ENCODE measurements around the gene USP36. TPM values are rescaled to one million over a fixed set of nuclear protein-coding genes. Genes with fewer than 3 reads are reported as not detected.

Gene USP36
- polyA plus RNA-seq, 1 donor (not counting 4 experiments of a cell fraction or from before 2014, with no cell fraction given) = 25.2 TPM

DNA sequence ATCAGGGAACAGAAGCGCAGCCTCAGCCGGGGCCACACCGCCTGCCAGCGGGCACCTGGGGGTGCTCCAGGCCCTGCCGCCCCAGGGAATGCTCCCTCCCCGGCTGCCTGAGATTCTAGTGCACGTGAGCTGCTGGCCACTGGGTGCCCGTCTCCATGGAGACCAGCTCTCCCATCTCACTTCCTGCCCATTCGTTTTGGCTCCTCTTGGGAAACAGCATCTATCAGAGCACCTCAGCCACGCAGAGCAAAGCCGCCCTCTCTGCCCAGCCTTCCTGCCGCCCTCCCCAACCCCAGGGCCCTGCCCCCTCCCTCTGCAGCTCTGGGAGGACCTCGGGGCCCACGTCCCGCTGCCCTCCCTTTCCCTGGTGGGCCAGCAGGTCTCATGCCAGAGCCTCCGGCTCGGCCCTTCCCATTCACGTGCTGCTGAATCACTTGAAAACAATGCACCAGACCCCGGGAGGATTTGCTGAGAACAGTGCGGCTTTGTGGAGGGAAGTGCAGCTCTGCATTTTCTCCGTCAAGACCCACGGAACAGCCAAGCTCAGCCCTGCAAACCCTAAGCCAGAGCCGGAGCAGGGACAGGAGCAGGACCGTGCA, 43.0 kb upstream of the USP36 start:
- Histone ChIP-seq H4K20me1 (ENCODE audit: control insufficient read depth, extremely low read depth, insufficient read depth, low read length) (no peaks in the 10 kb centered on the region), H3K4me3 (ENCODE audit: control insufficient read depth in 2 of 3, extremely low read depth in 1 of 3, insufficient read depth in 2 of 3, low read depth in 1 of 3, low read length in 3 of 3) (no peak overlapping the region), H3K79me2 (ENCODE audit: control insufficient read depth, insufficient read depth, low read length) (no peaks in the 10 kb centered on the region), H3K27me3 (ENCODE audit: control insufficient read depth, extremely low read depth, insufficient read depth, low read length) (peaks cover 5% of the 10 kb centered on the region), H3K9me3 (ENCODE audit: control insufficient read depth, low read depth, low read length) (no peaks in the 10 kb centered on the region), H3K4me1 (ENCODE audit: control insufficient read depth, extremely low read depth, insufficient read depth, low read length) (peaks cover 9% of the 10 kb centered on the region), H2AFZ (ENCODE audit: control insufficient read depth, low read length) (no peak overlapping the region), H3K27ac (ENCODE audit: control insufficient read depth, insufficient read depth, low read length) (peak overlapping the region; percentile 20), H3K4me2 (ENCODE audit: control insufficient read depth, extremely low read depth, insufficient read depth, low read depth, low read length) (peak overlapping the region; percentile 32), H3K9me1 (ENCODE audit: control insufficient read depth, extremely low read depth, insufficient read depth, low read length) (no peaks in the 10 kb centered on the region), H3K36me3 (ENCODE audit: control insufficient read depth in 2 of 2, extremely low read depth in 1 of 2, insufficient read depth in 2 of 2, low read length in 2 of 2) (no peaks in the 10 kb centered on the region), H3K9ac (ENCODE audit: control insufficient read depth, extremely low read depth, insufficient read depth, low read length) (peak overlapping the region; percentile 22)
- dilution Hi-C loops (cut with MboI; ENCODE audit: extremely low pct_ligation_motif_present, low sequenced_read_pairs) = no loop called here
- no peak for TF ChIP-seq EZH2 (IDR thresholded peaks at IDR 0.05; ENCODE audit: low read length)
- TF ChIP-seq, protein P1, sequence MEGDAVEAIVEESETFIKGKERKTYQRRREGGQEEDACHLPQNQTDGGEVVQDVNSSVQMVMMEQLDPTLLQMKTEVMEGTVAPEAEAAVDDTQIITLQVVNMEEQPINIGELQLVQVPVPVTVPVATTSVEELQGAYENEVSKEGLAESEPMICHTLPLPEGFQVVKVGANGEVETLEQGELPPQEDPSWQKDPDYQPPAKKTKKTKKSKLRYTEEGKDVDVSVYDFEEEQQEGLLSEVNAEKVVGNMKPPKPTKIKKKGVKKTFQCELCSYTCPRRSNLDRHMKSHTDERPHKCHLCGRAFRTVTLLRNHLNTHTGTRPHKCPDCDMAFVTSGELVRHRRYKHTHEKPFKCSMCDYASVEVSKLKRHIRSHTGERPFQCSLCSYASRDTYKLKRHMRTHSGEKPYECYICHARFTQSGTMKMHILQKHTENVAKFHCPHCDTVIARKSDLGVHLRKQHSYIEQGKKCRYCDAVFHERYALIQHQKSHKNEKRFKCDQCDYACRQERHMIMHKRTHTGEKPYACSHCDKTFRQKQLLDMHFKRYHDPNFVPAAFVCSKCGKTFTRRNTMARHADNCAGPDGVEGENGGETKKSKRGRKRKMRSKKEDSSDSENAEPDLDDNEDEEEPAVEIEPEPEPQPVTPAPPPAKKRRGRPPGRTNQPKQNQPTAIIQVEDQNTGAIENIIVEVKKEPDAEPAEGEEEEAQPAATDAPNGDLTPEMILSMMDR (optimal IDR thresholded peaks at IDR 0.05 in 1 of 3, IDR thresholded peaks at IDR 0.05 in 1 of 3, conservative IDR thresholded peaks at IDR 0.05 in 1 of 3; ENCODE audit: extremely low read depth in 1 of 3, insufficient read depth in 2 of 3, low read length in 3 of 3) = no peak
- DNase-seq (ENCODE audit: low read depth, low spot score) (no peak), FAIRE-seq (no peak)

DNA sequence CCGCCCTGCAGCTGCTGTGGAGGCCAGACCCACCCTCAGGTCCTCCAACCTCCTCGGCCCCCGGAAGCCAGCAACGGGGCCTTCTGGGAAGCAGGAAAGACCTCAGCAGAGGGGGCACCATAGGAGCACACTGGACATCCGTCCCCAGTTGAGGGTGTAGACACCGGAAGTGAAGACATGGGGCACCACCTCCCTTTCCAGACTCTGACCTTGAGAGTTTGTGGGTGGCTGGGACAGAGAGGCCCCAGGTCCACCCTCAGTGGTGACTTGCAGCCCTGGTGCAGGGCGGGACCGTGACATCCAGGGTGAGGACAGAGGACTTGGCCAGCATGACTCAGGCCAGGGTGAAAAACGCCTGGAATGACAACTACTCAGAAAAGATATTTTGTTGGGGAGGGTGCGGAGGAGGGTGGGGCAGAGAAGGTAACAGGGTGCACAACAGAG, 42.5 kb upstream of the USP36 start:
- Histone ChIP-seq H2AFZ (ENCODE audit: control insufficient read depth, low read length) (no peak overlapping the region), H3K79me2 (ENCODE audit: control insufficient read depth, insufficient read depth, low read length) (no peaks in the 10 kb centered on the region), H3K4me2 (ENCODE audit: control insufficient read depth, extremely low read depth, insufficient read depth, low read depth, low read length) (peak overlapping the region; percentile 32), H3K9me3 (ENCODE audit: control insufficient read depth, low read depth, low read length) (no peaks in the 10 kb centered on the region), H3K36me3 (ENCODE audit: control insufficient read depth in 2 of 2, extremely low read depth in 1 of 2, insufficient read depth in 2 of 2, low read length in 2 of 2) (no peaks in the 10 kb centered on the region), H3K4me3 (ENCODE audit: control insufficient read depth in 2 of 3, extremely low read depth in 1 of 3, insufficient read depth in 2 of 3, low read depth in 1 of 3, low read length in 3 of 3) (no peak overlapping the region), H3K4me1 (ENCODE audit: control insufficient read depth, extremely low read depth, insufficient read depth, low read length) (peaks cover 9% of the 10 kb centered on the region), H3K9ac (ENCODE audit: control insufficient read depth, extremely low read depth, insufficient read depth, low read length) (peak overlapping the region; percentile 22), H4K20me1 (ENCODE audit: control insufficient read depth, extremely low read depth, insufficient read depth, low read length) (no peaks in the 10 kb centered on the region), H3K27ac (ENCODE audit: control insufficient read depth, insufficient read depth, low read length) (peak overlapping the region; percentile 20), H3K27me3 (ENCODE audit: control insufficient read depth, extremely low read depth, insufficient read depth, low read length) (peaks cover 5% of the 10 kb centered on the region), H3K9me1 (ENCODE audit: control insufficient read depth, extremely low read depth, insufficient read depth, low read length) (no peaks in the 10 kb centered on the region)
- no peak for TF ChIP-seq EZH2 (IDR thresholded peaks at IDR 0.05; ENCODE audit: low read length)
- TF ChIP-seq, protein P1 (optimal IDR thresholded peaks at IDR 0.05 in 1 of 3, IDR thresholded peaks at IDR 0.05 in 1 of 3, conservative IDR thresholded peaks at IDR 0.05 in 1 of 3; ENCODE audit: extremely low read depth in 1 of 3, insufficient read depth in 2 of 3, low read length in 3 of 3) = no peak
- dilution Hi-C loops (cut with MboI; ENCODE audit: extremely low pct_ligation_motif_present, low sequenced_read_pairs) = no loop called here
- FAIRE-seq (no peak), DNase-seq (ENCODE audit: low read depth, low spot score) (no peak)
